GM21737 (cell line): ENCODE data around the gene SERTAD1.
"Not testable (repeated sequence)": the region's sequence is repeated elsewhere in the genome, so short reads cannot be mapped to it uniquely, and the experiment has no call there.

Experiments
- ATAC-seq: cut with Tn5 transposase; IDR thresholded peaks from one replicate; pipeline ENCODE4 v1.9.1; 2021; ENCODE audit warnings: mild to moderate bottlenecking, moderate library complexity; ENCODE audit not compliant: unreplicated experiment

SERTAD1 gene

GRCh38 chr19:40425450-40426287 lies at the start of gene SERTAD1:
SERTAD1 (minus strand) TSS chr19:40425992; CDS start chr19:40423546, 2,446 bp downstream.
- ATAC-seq, result peak; percentile 83

GRCh38 chr19:40474737-40475136 lies 48.9 kb upstream of the SERTAD1 start:
- ATAC-seq, result no peak

GRCh38 chr19:40472516-40472915 lies 46.7 kb upstream of the SERTAD1 start:
- ATAC-seq, result no peak

GRCh38 chr19:40471111-40471510 lies 45.3 kb upstream of the SERTAD1 start:
- ATAC-seq, result no peak

- no peak for ATAC-seq
These were observed 43.2 kb upstream of the SERTAD1 start for GRCh38 chr19:40469011-40469410.

- no peak for ATAC-seq
These were observed 41.4 kb upstream of the SERTAD1 start, which contains the start of gene SPTBN4 for GRCh38 chr19:40466985-40467734. SPTBN4 (plus strand) TSS chr19:40467001; CDS start chr19:40472622, 5,621 bp downstream.

GRCh38 chr19:40466219-40466984 lies 40.6 kb upstream of the SERTAD1 start:
- peak; percentile 24 for ATAC-seq

GRCh38 chr19:40465557-40466218 lies 39.9 kb upstream of the SERTAD1 start, which contains the start of gene BLVRB:
BLVRB (minus strand) TSS chr19:40465745; CDS start chr19:40465688, 57 bp downstream.
- peak; percentile 83 for ATAC-seq

- ATAC-seq, result no peak
These were observed 39.3 kb upstream of the SERTAD1 start for GRCh38 chr19:40465025-40465556.

GRCh38 chr19:40464059-40465024 lies 38.5 kb upstream of the SERTAD1 start:
- no peak for ATAC-seq

GRCh38 chr19:40463587-40464037 lies 37.8 kb upstream of the SERTAD1 start:
- not testable (repeated sequence) for ATAC-seq

GRCh38 chr19:40461669-40462221 lies 36.0 kb upstream of the SERTAD1 start:
- no peak for ATAC-seq

GRCh38 chr19:40460185-40460584 lies 34.4 kb upstream of the SERTAD1 start:
- no peak for ATAC-seq

- no peak for ATAC-seq
These were observed 32.8 kb upstream of the SERTAD1 start for GRCh38 chr19:40458597-40458974.

- no peak for ATAC-seq
These were observed 32.3 kb upstream of the SERTAD1 start for GRCh38 chr19:40457953-40458596.

- no peak for ATAC-seq
These were observed 31.3 kb upstream of the SERTAD1 start for GRCh38 chr19:40457048-40457447.

- not testable (repeated sequence) for ATAC-seq
These were observed 28.2 kb upstream of the SERTAD1 start for GRCh38 chr19:40453943-40454342.

GRCh38 chr19:40453151-40453735 lies 27.5 kb upstream of the SERTAD1 start:
- no peak for ATAC-seq
